GM19438 (cell line): ENCODE results near the gene P2RY1.
"Not testable (repeated sequence)": the region's sequence is repeated elsewhere in the genome, so short reads cannot be mapped to it uniquely, and the experiment has no call there.

ENCODE experiments used
- ATAC-seq: cut with Tn5 transposase; IDR thresholded peaks from one replicate; pipeline ENCODE4 v1.9.1; 2021; ENCODE audit warnings: low read depth; ENCODE audit not compliant: unreplicated experiment

P2RY1 gene

DNA sequence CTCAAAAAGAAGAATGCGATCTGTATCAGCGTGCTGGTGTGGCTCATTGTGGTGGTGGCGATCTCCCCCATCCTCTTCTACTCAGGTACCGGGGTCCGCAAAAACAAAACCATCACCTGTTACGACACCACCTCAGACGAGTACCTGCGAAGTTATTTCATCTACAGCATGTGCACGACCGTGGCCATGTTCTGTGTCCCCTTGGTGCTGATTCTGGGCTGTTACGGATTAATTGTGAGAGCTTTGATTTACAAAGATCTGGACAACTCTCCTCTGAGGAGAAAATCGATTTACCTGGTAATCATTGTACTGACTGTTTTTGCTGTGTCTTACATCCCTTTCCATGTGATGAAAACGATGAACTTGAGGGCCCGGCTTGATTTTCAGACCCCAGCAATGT lies 1.3 kb downstream of the P2RY1 start:
- no peak for ATAC-seq

DNA sequence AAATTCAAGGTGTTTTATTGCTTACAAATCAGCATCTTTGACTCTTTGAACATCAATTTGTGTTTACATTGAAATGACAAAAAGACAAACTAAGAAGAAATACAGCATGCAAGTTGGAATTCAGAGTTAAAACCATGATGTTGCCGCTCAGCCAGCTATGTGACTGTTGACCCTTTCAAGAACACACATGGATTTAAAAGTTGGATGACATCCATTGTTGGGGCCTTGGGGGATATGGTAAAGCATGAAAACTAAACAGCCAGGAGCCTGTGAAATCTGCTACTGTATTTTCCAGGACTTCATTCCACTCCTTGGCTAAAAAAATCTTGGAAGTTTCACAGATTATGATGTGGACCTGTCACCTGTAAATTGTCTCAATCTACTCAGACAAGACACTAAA lies 4.6 kb downstream of the P2RY1 start:
- no peak for ATAC-seq

DNA sequence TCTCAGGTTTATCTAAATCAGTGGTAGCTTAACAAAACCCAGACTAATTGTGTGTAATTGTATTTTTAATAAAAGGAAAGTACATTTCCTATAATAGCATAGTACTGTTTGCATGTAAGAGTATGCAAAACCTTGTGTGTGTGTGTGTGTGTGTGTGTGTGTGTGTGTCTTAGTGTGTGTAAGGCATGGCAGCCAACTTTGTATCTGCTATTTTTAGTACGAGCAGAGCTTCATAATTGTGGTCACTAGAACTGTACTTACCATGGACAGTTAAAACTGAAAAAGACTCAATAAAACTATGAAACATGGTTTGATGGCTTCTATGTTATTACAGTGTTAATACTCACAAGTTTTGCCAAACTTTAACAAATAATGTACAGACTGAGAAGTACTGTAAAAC lies 6.2 kb downstream of the P2RY1 start:
- ATAC-seq, result no peak

DNA sequence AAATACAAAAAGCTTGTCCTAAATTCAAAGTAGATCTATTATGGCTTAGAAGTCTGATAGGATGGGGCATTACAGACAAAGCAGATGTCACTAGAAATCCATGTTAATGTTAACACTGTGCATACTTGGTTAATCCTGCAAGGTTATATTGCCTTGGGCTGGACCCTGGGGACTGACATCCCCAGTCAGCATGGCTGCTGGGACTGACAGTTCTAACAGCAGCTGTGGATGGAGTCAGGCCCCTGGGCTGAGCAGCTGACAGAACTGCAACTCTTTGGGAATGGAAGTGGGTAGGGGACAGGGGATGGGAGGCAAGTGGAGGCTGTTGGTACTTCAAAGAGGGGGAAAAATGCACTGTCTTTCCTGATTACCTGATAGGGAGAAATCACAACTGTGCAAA lies 7.5 kb downstream of the P2RY1 start:
- ATAC-seq, result no peak

DNA sequence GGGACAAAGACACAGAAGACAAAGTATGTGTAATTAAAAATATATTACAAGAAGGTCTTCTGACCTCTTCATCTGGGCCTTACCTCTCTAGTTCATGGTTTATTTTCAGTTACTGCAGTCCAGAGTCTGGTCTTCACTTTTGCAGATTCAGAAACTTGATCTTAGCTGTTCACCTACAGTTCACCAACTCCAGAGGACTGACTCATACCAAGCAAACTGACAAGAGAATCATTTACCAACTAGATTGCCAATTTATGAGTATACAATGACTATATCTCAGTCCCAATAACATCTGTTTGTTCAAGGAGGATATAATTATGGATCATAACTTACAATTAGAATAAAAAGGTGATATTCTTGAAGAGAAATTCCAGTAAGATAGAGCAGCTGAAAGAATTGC lies 9.0 kb downstream of the P2RY1 start:
- peak; percentile 88 for ATAC-seq

DNA sequence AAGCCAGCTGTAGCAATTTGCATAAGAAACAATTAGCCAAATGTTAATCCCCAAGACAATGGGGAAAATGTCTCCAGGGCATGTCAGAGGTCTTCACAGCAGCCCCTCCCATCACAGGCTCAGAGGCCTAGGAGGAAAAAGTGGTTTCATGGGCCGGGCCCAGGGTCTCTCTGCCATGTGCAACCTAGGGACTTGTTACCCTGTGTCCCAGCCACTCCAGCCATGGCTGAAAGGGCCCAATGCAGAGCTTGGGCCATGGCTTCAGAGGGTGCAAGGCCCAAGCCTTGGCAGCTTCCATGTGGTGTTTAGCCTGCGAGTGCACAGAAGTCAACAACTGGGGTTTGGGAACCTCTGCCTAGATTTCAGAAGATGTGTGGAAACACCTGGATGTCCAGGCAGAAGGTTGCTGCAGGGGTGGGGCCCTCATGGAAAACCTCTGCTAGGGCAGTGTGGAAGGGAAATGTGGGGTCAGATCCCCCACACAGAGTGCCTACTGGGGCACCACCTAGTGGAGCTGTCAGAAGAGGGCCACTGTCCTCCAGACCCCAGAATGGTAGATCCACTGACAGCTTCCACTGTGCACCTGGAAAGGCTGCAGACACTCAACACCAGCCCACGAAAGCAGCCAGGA lies 11.8 kb downstream of the P2RY1 start:
- ATAC-seq, result not testable (repeated sequence)

DNA sequence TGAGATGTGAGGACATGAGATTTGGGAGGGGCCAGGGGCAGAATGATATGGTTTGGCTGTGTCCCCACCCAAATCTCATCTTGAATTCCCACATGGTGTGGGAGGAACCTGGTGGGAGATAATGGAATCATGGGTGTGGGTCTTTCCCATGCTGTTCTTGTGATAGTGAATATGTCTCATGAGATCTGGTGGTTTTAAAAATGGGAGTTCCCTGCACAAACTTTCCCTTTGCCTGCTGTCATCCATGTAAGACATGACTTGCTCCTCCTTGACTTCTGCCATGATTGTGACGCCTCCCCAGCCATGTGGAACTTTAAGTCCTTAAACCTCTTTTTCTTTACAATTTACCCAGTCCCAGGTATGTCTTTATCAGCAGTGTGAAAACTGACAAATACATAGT lies 12.7 kb downstream of the P2RY1 start:
- ATAC-seq, result not testable (repeated sequence)

DNA sequence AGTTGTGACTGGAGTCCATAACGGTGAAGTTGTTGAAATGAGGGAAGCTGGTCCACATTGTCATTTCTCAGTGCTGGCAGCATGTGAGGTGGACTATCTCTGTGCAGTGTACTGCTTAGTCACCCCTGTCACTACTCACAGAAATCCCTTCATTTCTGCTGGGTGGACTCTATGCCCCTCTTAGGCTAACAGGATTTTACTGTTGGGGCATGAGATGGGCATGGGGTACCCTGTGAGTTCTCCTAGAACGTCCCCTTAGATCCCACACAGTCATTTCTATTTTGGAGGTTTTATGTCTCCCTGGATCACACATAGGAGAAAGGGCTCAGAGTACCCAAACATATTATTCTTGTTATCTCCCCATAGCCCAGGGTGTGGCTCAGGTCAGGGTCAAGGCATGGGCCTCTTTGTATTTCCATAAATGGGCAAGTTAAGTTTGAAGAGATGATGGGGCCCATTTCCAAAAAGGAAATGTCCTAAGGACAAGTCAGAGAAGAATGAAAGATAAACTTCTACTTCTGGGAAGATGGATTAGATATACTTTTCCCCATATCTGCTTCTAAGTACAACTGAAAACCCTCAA lies 15.2 kb downstream of the P2RY1 start:
- ATAC-seq, result no peak

DNA sequence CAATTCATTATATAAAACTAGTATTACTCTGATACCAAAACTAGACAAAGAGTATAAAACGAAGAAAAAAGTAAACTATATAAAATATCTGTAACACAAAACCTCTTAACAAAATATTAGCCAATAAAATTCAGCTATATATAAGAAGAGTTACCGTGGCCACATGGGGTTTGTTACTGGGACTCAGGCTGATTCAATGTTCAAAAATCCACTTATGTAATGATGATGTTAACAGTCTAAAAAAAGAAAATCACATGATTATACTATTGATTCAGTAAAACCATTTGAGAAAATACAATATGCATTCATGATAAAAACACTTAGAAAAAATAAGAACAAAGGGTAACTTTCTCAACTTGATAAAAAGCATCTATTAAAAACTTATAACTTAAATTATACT lies 18.3 kb downstream of the P2RY1 start:
- no peak for ATAC-seq

DNA sequence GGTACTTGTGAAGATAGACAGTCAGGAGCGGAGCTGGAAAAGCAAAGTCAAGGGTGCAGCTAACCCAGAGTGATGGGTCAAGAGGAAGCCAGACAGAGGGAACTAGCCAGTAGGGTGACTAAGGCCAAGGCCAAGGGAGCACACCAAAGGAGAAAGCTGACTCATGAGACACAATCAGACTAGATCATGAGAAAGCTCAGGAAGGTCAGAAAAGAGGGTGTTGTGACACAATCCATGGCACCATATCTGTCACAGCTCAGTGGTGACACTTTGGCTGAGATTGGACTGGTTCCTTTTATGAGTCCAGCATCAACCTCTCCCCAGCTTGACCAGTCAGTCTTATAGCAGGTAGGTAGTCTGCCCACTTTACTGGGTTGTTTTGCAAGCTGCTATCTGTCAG lies 22.2 kb downstream of the P2RY1 start:
- ATAC-seq, result no peak

DNA sequence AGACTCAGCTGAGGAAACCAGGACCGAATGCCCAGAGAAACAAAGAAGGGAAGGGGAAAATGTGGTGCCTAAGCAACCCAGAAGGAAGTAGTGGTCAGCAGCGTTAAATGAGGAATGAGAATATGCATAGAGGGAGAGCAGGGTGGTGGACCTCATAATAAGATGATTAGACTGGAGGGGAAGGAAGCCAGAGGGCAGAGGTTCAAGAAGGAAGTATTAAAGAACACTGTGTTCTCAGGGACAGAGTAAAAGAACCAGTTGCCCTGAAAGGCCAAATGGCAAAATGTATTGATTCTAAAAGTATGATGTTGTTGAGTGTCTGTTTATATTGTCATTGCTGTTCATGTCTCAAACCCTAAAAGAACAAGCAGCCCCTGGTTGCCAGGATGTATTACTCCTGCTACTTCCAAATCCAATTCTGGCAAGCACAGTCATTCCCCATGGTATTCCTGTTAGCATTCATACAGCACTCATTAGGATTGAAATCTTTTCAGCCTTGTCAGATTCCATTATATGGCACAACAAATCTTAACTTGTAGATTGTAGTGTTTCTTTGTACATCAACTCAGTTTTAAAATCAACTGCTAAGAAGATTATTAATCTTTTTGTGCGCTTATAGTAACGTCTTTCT lies 23.4 kb downstream of the P2RY1 start:
- ATAC-seq, result no peak

DNA sequence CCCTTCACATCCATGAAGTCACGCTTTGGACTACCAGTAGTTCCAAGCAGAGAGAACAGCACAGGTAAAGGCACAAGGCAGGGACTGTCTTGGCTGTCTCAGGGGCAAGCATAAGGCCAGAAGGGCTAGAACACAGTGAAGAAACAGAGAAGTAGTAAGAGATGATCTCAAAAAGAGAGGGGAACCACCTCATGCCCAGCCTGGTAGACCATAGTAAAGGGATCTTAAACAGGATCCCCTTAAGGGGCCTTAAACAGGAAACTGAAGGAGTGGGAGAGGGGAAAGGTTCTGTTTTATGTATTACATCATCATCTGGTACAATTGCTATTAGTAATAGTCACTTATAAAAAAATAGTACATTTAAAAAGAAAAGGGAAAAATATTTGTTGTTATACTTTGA lies 25.8 kb downstream of the P2RY1 start:
- no peak for ATAC-seq

DNA sequence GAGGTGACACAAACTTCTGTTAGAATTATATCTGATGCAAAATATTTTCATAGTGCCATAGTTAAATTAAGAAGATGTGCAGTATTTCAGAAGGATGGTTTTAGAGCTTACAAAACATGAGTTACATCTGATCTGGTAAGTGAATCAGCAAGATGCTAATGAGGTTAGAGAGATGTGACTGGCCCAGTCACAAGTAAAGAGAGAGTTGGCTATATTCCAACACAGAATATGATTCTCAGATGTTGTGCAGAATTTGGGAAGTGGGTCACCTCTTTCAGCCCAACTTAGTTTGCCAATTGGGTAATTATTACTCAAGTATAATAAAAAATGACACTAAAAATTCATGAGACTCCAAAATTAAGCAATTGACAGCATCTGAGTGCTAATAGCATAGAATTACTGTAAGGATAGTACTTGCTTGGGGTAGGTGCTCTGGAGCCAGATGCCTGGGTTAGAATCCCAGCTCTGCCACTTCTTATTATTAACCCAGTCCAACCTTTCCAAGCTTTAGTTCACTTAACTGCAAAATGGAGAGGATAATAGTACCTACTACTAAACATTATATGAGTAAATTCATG lies 30.8 kb downstream of the P2RY1 start:
- no peak for ATAC-seq

DNA sequence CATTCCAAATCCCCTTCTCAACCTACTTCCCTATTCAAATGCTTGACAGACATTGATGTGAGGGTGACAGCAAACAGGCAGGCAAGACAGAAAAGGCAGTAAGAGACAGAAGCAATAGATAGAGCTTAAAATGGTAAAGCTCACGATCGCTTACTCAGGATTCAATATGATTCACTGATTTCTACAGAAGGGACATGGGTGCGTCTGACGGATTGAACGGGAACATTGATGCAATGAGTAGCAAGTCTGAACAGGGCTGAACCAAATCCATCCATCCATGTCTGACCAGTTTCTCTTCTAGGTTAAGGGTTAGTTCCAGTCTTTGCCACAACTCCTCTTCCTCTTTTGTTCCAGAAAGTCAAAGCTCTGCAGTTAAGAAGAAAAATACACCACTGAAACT lies 35.1 kb downstream of the P2RY1 start:
- ATAC-seq, result no peak

DNA sequence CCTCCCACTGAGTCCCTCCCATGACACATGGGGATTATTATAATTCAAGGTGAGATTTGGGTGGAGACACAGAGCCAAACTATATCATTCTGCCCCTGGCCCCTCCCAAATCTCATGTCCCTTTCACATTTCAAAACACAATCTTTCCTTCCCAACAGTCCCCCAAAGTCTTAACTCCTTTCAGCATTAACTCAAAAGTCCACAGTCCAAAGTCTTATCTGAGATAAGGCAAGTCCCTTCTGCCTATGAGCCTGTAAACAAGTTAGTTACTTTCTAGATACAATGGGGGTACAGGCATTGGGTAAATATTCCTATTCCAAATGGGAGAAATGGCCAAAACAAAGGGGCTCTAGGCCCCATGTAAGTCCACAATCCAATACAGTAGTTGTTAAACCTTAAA lies 38.4 kb downstream of the P2RY1 start:
- ATAC-seq, result not testable (repeated sequence)

DNA sequence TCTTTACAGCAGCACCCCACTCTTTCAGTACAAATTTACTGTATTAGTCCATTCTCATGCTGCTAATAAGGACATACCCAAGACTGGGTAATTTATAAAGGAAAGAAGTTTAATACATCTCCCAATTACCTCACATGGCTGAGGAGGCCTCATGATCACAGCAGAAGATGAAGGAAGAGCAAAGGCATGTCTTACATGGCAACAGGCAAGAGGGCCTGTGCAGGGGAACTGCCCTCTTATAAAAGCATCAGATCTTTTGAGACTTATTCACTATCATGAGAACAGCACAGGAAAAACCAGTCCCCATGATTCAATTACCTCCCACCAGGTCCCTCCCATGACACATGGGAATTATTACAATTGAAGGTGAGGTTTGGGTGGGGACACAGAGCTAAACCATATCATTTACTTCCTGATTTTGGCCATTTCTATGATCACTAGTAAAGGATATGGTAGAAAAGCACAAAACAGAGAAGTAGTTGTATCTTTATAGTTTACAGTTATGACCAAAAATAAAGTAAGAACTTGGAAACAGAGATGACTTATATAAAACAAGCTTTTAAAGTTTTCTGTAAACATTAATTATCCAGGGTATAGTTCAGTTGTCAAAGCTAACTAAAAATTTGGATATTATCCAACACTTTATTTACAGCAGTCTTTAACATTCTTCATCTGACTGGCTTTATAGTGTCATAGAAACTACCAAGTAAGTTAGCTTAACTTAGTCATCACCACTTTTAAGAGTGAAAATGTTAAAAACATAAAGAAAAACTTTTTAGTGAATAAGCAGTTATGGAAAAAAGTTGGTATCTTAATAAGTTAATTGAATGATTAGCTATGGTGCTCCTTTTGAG lies 40.2 kb downstream of the P2RY1 start:
- no peak for ATAC-seq

DNA sequence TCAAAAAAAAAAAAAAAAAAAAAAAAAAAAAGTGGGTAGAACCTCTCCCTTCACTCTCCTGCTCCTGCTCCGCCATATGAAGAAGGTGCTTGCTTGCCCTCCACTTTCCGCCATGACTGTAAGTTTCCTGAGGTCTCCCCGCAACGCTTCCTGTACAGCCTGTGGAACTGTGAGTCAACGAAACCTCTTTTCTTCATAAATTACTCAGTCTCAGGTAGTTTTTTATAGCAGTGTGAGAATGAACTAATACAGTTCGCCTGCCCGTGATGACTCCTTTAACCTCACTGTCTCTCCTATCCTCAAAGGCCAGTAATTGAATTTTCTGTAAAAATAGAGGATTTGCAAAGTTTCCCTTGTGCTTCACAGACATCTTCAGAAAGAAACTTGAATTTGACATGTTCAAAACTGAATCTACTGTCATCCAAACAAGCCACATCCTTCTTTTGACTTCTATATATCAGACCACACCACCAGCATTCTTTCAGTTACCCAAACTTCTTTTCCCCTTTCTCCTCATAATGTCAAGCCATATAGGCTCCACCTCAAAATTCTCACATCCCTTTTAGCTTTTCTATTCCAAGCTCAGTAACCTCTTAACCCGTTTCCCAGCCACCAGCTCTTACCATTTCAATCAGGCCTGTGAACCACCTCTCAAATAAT lies 44.3 kb downstream of the P2RY1 start:
- no peak for ATAC-seq

DNA sequence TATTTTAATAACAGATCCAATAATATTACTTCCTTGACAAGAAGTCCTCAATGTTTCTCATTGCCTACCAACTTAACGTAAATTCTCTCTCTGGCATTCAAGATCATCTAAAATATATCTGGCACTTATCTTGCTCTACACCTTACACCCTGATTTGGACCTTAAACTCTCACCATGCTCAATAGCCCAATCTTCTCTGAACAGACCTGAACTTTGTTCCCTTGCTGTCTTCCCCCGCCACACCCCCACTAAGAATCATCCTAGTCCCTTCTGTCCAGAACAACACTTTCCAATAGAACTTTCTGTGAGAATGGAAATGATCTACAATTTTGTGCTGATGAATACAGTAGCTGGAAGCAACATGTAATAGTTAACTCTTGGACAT lies 44.9 kb downstream of the P2RY1 start:
- no peak for ATAC-seq

DNA sequence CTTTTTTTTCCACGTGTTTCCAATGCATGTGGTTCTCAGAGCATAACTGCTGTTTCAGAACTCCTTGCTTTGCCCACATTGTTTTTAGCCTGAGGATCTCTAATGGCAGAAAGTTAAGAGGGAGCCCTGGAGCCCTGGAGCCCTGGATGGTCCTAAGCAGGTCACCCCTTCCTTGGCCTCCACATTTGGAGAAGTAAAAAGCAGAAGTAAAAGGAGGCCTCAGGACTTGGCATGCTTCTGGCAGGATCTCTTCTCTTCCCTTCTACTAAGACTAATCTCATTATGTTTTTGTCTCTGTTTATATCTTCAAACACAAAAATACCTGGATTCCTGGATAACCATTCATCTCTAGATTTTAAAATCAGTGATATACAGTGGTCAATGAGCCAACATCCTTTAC lies 50.1 kb downstream of the P2RY1 start:
- no peak for ATAC-seq
